Measurements from ENCODE around the gene CSH1.
"Not testable (repeated sequence)": the region's sequence is repeated elsewhere in the genome, so short reads cannot be mapped to it uniquely, and the experiment has no call there.

CSH1 gene

GRCh38 chr17:63881337-63881736 is 15.0 kb downstream of the CSH1 start:
- H2BK15ac ChIP-seq (replicated peaks; ENCODE audit: low read depth); H3K4me3 ChIP-seq (ENCODE audit: low read length); H2BK120ac ChIP-seq (ENCODE audit: low read depth, low read length); H3K27ac ChIP-seq (ENCODE audit: low read depth, low read length); H3K4ac ChIP-seq (ENCODE audit: low read depth, low read length); H3K4me2 ChIP-seq (ENCODE audit: low read length); H3K4me1 ChIP-seq (ENCODE audit: control insufficient read depth, low read depth, low read length); H4K8ac ChIP-seq (ENCODE audit: low read depth, low read length); H3K79me1 ChIP-seq (ENCODE audit: low read length); H2BK5ac ChIP-seq (ENCODE audit: low read length); H3K27me3 ChIP-seq (ENCODE audit: insufficient read depth, low read length, poor library complexity); H3K36me3 ChIP-seq (ENCODE audit: control insufficient read depth, insufficient read depth, low read length); H3K79me2 ChIP-seq (ENCODE audit: control insufficient read depth, insufficient read depth, low read length); H3K23ac ChIP-seq (ENCODE audit: low read length); H4K5ac ChIP-seq (ENCODE audit: low read length); H2AK5ac ChIP-seq (ENCODE audit: low read length); H3K18ac ChIP-seq (ENCODE audit: low read length): not testable (repeated sequence)
- H3K9ac ChIP-seq (ENCODE audit: low read length): peak overlapping the region; percentile 21
- WGBS (ENCODE audit: extremely low coverage, insufficient coverage, low lambda C conversion rate): no CpG with 5 or more reads among the region's 11 CpGs
- peak overlapping the region; percentile 49 for H3K56ac ChIP-seq (ENCODE audit: low read length)
- DNase-seq: peak; percentile 91

- no peaks in the 10 kb centered on the region for H3K36me3 ChIP-seq (ENCODE audit: control insufficient read depth, insufficient read depth, low read length)
- DNase-seq: peak; percentile 40
- no peak overlapping the region for H2AK5ac ChIP-seq (ENCODE audit: low read length)
- no peak overlapping the region for H3K18ac ChIP-seq (ENCODE audit: low read length)
- H3K56ac ChIP-seq (ENCODE audit: low read length): no peak overlapping the region
- peaks cover 3% of the 10 kb centered on the region for H3K4me1 ChIP-seq (ENCODE audit: control insufficient read depth, low read depth, low read length)
- no peaks in the 10 kb centered on the region for H3K79me1 ChIP-seq (ENCODE audit: low read length)
- H3K23ac ChIP-seq (ENCODE audit: low read length): no peak overlapping the region
- no peak overlapping the region for H2BK120ac ChIP-seq (ENCODE audit: low read depth, low read length)
- no peak overlapping the region for H3K4me2 ChIP-seq (ENCODE audit: low read length)
- H3K79me2 ChIP-seq (ENCODE audit: control insufficient read depth, insufficient read depth, low read length): no peaks in the 10 kb centered on the region
- H4K5ac ChIP-seq (ENCODE audit: low read length): no peak overlapping the region
- H3K9ac ChIP-seq (ENCODE audit: low read length): no peak overlapping the region
- no peak overlapping the region for H4K8ac ChIP-seq (ENCODE audit: low read depth, low read length)
- no peak overlapping the region for H3K4ac ChIP-seq (ENCODE audit: low read depth, low read length)
- no CpG with 5 or more reads among the region's 12 CpGs for WGBS (ENCODE audit: extremely low coverage, insufficient coverage, low lambda C conversion rate)
- H2BK5ac ChIP-seq (ENCODE audit: low read length): no peak overlapping the region
- no peak overlapping the region for H3K27ac ChIP-seq (ENCODE audit: low read depth, low read length)
- H3K27me3 ChIP-seq (ENCODE audit: insufficient read depth, low read length, poor library complexity): no peaks in the 10 kb centered on the region
- no peak overlapping the region for H2BK15ac ChIP-seq (replicated peaks; ENCODE audit: low read depth)
- H3K4me3 ChIP-seq (ENCODE audit: low read length): no peak overlapping the region
Observed at GRCh38 chr17:63880706-63881105, 15.7 kb downstream of the CSH1 start.

GRCh38 chr17:63878413-63878812 is 18.0 kb downstream of the CSH1 start:
- not testable (repeated sequence) for H2BK120ac ChIP-seq (ENCODE audit: low read depth, low read length); H3K4me2 ChIP-seq (ENCODE audit: low read length); H3K56ac ChIP-seq (ENCODE audit: low read length); H2AK5ac ChIP-seq (ENCODE audit: low read length); H3K4me3 ChIP-seq (ENCODE audit: low read length); H3K4ac ChIP-seq (ENCODE audit: low read depth, low read length); H3K9ac ChIP-seq (ENCODE audit: low read length); H2BK15ac ChIP-seq (replicated peaks; ENCODE audit: low read depth); H3K18ac ChIP-seq (ENCODE audit: low read length); H3K23ac ChIP-seq (ENCODE audit: low read length); H3K36me3 ChIP-seq (ENCODE audit: control insufficient read depth, insufficient read depth, low read length); DNase-seq; H3K4me1 ChIP-seq (ENCODE audit: control insufficient read depth, low read depth, low read length); H4K5ac ChIP-seq (ENCODE audit: low read length); H4K8ac ChIP-seq (ENCODE audit: low read depth, low read length); H3K79me2 ChIP-seq (ENCODE audit: control insufficient read depth, insufficient read depth, low read length); H2BK5ac ChIP-seq (ENCODE audit: low read length); H3K27ac ChIP-seq (ENCODE audit: low read depth, low read length); H3K27me3 ChIP-seq (ENCODE audit: insufficient read depth, low read length, poor library complexity); H3K79me1 ChIP-seq (ENCODE audit: low read length)
- WGBS (ENCODE audit: extremely low coverage, insufficient coverage, low lambda C conversion rate): no CpG with 5 or more reads among the region's 9 CpGs

- H4K8ac ChIP-seq (ENCODE audit: low read depth, low read length); H3K4me1 ChIP-seq (ENCODE audit: control insufficient read depth, low read depth, low read length); H3K4me2 ChIP-seq (ENCODE audit: low read length); H3K4ac ChIP-seq (ENCODE audit: low read depth, low read length); H3K18ac ChIP-seq (ENCODE audit: low read length); H3K56ac ChIP-seq (ENCODE audit: low read length); H3K23ac ChIP-seq (ENCODE audit: low read length); H3K79me2 ChIP-seq (ENCODE audit: control insufficient read depth, insufficient read depth, low read length); H3K4me3 ChIP-seq (ENCODE audit: low read length); H2BK15ac ChIP-seq (replicated peaks; ENCODE audit: low read depth); DNase-seq; H3K79me1 ChIP-seq (ENCODE audit: low read length); H3K27me3 ChIP-seq (ENCODE audit: insufficient read depth, low read length, poor library complexity); H3K36me3 ChIP-seq (ENCODE audit: control insufficient read depth, insufficient read depth, low read length); H2AK5ac ChIP-seq (ENCODE audit: low read length); H4K5ac ChIP-seq (ENCODE audit: low read length); H2BK5ac ChIP-seq (ENCODE audit: low read length); H2BK120ac ChIP-seq (ENCODE audit: low read depth, low read length); H3K9ac ChIP-seq (ENCODE audit: low read length); H3K27ac ChIP-seq (ENCODE audit: low read depth, low read length): not testable (repeated sequence)
- WGBS (ENCODE audit: extremely low coverage, insufficient coverage, low lambda C conversion rate): no CpG with 5 or more reads among the region's 6 CpGs
Observed at GRCh38 chr17:63874693-63875092, 21.7 kb downstream of the CSH1 start.

- not testable (repeated sequence) for H3K79me2 ChIP-seq (ENCODE audit: control insufficient read depth, insufficient read depth, low read length); H3K4me3 ChIP-seq (ENCODE audit: low read length); H3K79me1 ChIP-seq (ENCODE audit: low read length); H3K4me2 ChIP-seq (ENCODE audit: low read length); H3K27ac ChIP-seq (ENCODE audit: low read depth, low read length); H4K5ac ChIP-seq (ENCODE audit: low read length); H3K56ac ChIP-seq (ENCODE audit: low read length); H3K23ac ChIP-seq (ENCODE audit: low read length); H3K4ac ChIP-seq (ENCODE audit: low read depth, low read length); H3K9ac ChIP-seq (ENCODE audit: low read length); H2AK5ac ChIP-seq (ENCODE audit: low read length); H2BK15ac ChIP-seq (replicated peaks; ENCODE audit: low read depth); H3K27me3 ChIP-seq (ENCODE audit: insufficient read depth, low read length, poor library complexity); H2BK120ac ChIP-seq (ENCODE audit: low read depth, low read length); H3K18ac ChIP-seq (ENCODE audit: low read length); H2BK5ac ChIP-seq (ENCODE audit: low read length); DNase-seq; H4K8ac ChIP-seq (ENCODE audit: low read depth, low read length); H3K36me3 ChIP-seq (ENCODE audit: control insufficient read depth, insufficient read depth, low read length); H3K4me1 ChIP-seq (ENCODE audit: control insufficient read depth, low read depth, low read length)
- WGBS (ENCODE audit: extremely low coverage, insufficient coverage, low lambda C conversion rate): no CpG with 5 or more reads among the region's 8 CpGs
Observed at GRCh38 chr17:63874061-63874626, 22.2 kb downstream of the CSH1 start.

- not testable (repeated sequence) for H3K4ac ChIP-seq (ENCODE audit: low read depth, low read length); H3K27me3 ChIP-seq (ENCODE audit: insufficient read depth, low read length, poor library complexity); H3K4me1 ChIP-seq (ENCODE audit: control insufficient read depth, low read depth, low read length); H4K5ac ChIP-seq (ENCODE audit: low read length); H3K27ac ChIP-seq (ENCODE audit: low read depth, low read length); H3K9ac ChIP-seq (ENCODE audit: low read length); H3K79me2 ChIP-seq (ENCODE audit: control insufficient read depth, insufficient read depth, low read length); H2BK120ac ChIP-seq (ENCODE audit: low read depth, low read length); H3K4me3 ChIP-seq (ENCODE audit: low read length); H2BK5ac ChIP-seq (ENCODE audit: low read length); H3K4me2 ChIP-seq (ENCODE audit: low read length); H2BK15ac ChIP-seq (replicated peaks; ENCODE audit: low read depth); H3K23ac ChIP-seq (ENCODE audit: low read length); H3K36me3 ChIP-seq (ENCODE audit: control insufficient read depth, insufficient read depth, low read length); H3K56ac ChIP-seq (ENCODE audit: low read length); H2AK5ac ChIP-seq (ENCODE audit: low read length); H4K8ac ChIP-seq (ENCODE audit: low read depth, low read length); H3K18ac ChIP-seq (ENCODE audit: low read length); DNase-seq; H3K79me1 ChIP-seq (ENCODE audit: low read length)
- no CpG with 5 or more reads among the region's 7 CpGs for WGBS (ENCODE audit: extremely low coverage, insufficient coverage, low lambda C conversion rate)
Observed at GRCh38 chr17:63873577-63873976, 22.8 kb downstream of the CSH1 start, which contains the start of gene CSH2. Gene CSH2 (minus strand): TSS chr17:63873677. CDS start chr17:63873614, 63 bp downstream.
